Measurements from ENCODE around the gene IBA57.
"Not testable (repeated sequence)": the region's sequence is repeated elsewhere in the genome, so short reads cannot be mapped to it uniquely, and the experiment has no call there.

IBA57 gene

GRCh38 chr1:228213917-228214808 lies 48.6 kb downstream of the IBA57 start:
- no peak for DNase-seq

- no peak for DNase-seq
Measured at GRCh38 chr1:228214921-228215662, 49.5 kb downstream of the IBA57 start.

GRCh38 chr1:228215663-228216116 lies 50.1 kb downstream of the IBA57 start:
- no peak for DNase-seq

GRCh38 chr1:228216371-228217320 lies 51.0 kb downstream of the IBA57 start:
- DNase-seq: no peak

- no peak for DNase-seq
Measured at GRCh38 chr1:228217551-228218344, 52.1 kb downstream of the IBA57 start.

- DNase-seq: no peak
Measured at GRCh38 chr1:228218513-228219244, 53.1 kb downstream of the IBA57 start.

GRCh38 chr1:228219245-228219961 lies 53.8 kb downstream of the IBA57 start:
- DNase-seq: no peak

- DNase-seq: no peak
Measured at GRCh38 chr1:228219962-228220780, 54.6 kb downstream of the IBA57 start.

- DNase-seq: not testable (repeated sequence)
Measured at GRCh38 chr1:228221097-228221496, 55.5 kb downstream of the IBA57 start.

GRCh38 chr1:228222548-228222947 lies 56.9 kb downstream of the IBA57 start:
- DNase-seq: no peak

GRCh38 chr1:228224198-228225164 lies 58.9 kb downstream of the IBA57 start:
- DNase-seq: no peak

- DNase-seq: no peak
Measured at GRCh38 chr1:228225165-228225710, 59.6 kb downstream of the IBA57 start.

- no peak for DNase-seq
Measured at GRCh38 chr1:228225740-228226139, 60.1 kb downstream of the IBA57 start.

- no peak for DNase-seq
Measured at GRCh38 chr1:228226141-228226874, 60.7 kb downstream of the IBA57 start.

GRCh38 chr1:228226956-228227791 lies 61.6 kb downstream of the IBA57 start:
- DNase-seq: no peak

GRCh38 chr1:228228147-228228546 lies 62.5 kb downstream of the IBA57 start:
- not testable (repeated sequence) for DNase-seq

All from activated CD4-positive, alpha-beta T cell treated with anti-CD3 and anti-CD28 coated beads, Interleukin-2, amount 50 U/mL, for 1 hour (primary cell).